Fibroblast of peridontal ligament (primary cell): ENCODE measurements around the gene RACGAP1.

Experiments used
- DNase-seq: peaks from one replicate; pipeline ENCODE4 v3.0.0-alpha.2; 2010; ENCODE audit errors: extremely low read depth

Gene RACGAP1

GRCh38 chr12:49941556-49942511 lies 83.5 kb downstream of the RACGAP1 start:
- DNase-seq, result no peak

- no peak for DNase-seq
These were observed 85.6 kb downstream of the RACGAP1 start for GRCh38 chr12:49939707-49940106.

DNA sequence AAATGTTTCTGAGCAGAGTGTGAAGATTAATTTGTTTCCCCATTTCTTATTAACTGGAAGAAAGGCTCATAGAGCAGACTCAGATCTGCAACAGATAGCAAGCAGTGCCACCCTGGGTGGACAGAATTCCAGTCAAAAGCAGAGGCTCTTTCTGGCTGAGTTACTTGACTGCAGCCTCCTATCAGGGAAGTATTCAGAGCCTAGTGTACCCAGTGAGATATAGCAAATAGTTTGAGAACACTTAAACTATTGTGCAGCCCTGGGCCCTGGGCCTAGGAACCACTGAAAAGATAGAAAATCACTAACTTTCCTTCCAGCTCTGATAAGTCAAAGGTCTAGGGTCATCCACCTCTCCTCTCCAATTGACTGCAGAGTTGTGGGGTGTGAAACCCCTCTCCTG lies 86.0 kb downstream of the RACGAP1 start:
- no peak for DNase-seq
